ENCODE data around the gene ZFYVE9. TPM values are rescaled to one million over a fixed set of nuclear protein-coding genes. Genes with fewer than 3 reads are reported as not detected.

ZFYVE9 gene
- total RNA-seq, 4 donors from 2014 or later: 25.6 to 95.0 (median 48.3) TPM

- no peaks in the 10 kb centered on the region for H3K36me3 ChIP-seq
- DNase-seq: no peak
- no peak overlapping the region for H3K4me3 ChIP-seq
- TF ChIP-seq CTCF (IDR thresholded peaks at IDR 0.05): no peak
- no peak for TF ChIP-seq POLR2A (IDR thresholded peaks at IDR 0.05)
- H3K9me3 ChIP-seq: no peaks in the 10 kb centered on the region
- H3K4me1 ChIP-seq: no peaks in the 10 kb centered on the region
- no peaks in the 10 kb centered on the region for H3K27me3 ChIP-seq
- H3K27ac ChIP-seq: no peak overlapping the region
- intact Hi-C loops (cut with DNase I; ENCODE audit: low total_unique reads): no loop called here
These were observed 206.9 kb downstream of the ZFYVE9 start for GRCh38 chr1:52348704-52349300.

- intact Hi-C loops (cut with DNase I; ENCODE audit: low total_unique reads): no loop called here
- no peak overlapping the region for H3K27ac ChIP-seq
- TF ChIP-seq CTCF (IDR thresholded peaks at IDR 0.05) (no peak), POLR2A (IDR thresholded peaks at IDR 0.05) (no peak)
These were observed 210.8 kb downstream of the ZFYVE9 start for GRCh38 chr1:52352690-52353089.

GRCh38 chr1:52355436-52355835 is 213.5 kb downstream of the ZFYVE9 start:
- H3K27ac ChIP-seq: no peak overlapping the region
- H3K9me3 ChIP-seq: no peaks in the 10 kb centered on the region
- H3K27me3 ChIP-seq: no peaks in the 10 kb centered on the region
- DNase-seq: no peak
- H3K4me3 ChIP-seq: no peak overlapping the region
- H3K36me3 ChIP-seq: no peaks in the 10 kb centered on the region
- intact Hi-C loops (cut with DNase I; ENCODE audit: low total_unique reads): no loop called here
- no peak for TF ChIP-seq CTCF (IDR thresholded peaks at IDR 0.05)
- TF ChIP-seq POLR2A (IDR thresholded peaks at IDR 0.05): no peak
- H3K4me1 ChIP-seq: no peaks in the 10 kb centered on the region

More at GRCh38 chr1:52352690-52353089, 210.8 kb downstream of the ZFYVE9 start:
- Histone ChIP-seq H3K4me3 (no peak overlapping the region), H3K9me3 (no peaks in the 10 kb centered on the region), H3K4me1 (no peaks in the 10 kb centered on the region), H3K36me3 (no peaks in the 10 kb centered on the region), H3K27me3 (no peaks in the 10 kb centered on the region)
- no peak for DNase-seq

- intact Hi-C loops (cut with DNase I; ENCODE audit: low total_unique reads): no loop called here
- Histone ChIP-seq H3K4me1 (no peaks in the 10 kb centered on the region), H3K27ac (no peak overlapping the region), H3K9me3 (no peaks in the 10 kb centered on the region), H3K4me3 (no peak overlapping the region), H3K36me3 (no peaks in the 10 kb centered on the region), H3K27me3 (no peaks in the 10 kb centered on the region)
- DNase-seq: no peak
- TF ChIP-seq CTCF (IDR thresholded peaks at IDR 0.05) (no peak), POLR2A (IDR thresholded peaks at IDR 0.05) (no peak)
These were observed 214.1 kb downstream of the ZFYVE9 start for GRCh38 chr1:52355847-52356505.

- H3K4me1 ChIP-seq: no peaks in the 10 kb centered on the region
- H3K4me3 ChIP-seq: no peak overlapping the region
- H3K36me3 ChIP-seq: no peaks in the 10 kb centered on the region
- H3K9me3 ChIP-seq: no peaks in the 10 kb centered on the region
- TF ChIP-seq CTCF (IDR thresholded peaks at IDR 0.05): no peak
- no peak for TF ChIP-seq POLR2A (IDR thresholded peaks at IDR 0.05)
- no peaks in the 10 kb centered on the region for H3K27me3 ChIP-seq
- H3K27ac ChIP-seq: no peak overlapping the region
- intact Hi-C loops (cut with DNase I; ENCODE audit: low total_unique reads): no loop called here
- no peak for DNase-seq
These were observed 215.0 kb downstream of the ZFYVE9 start for GRCh38 chr1:52356818-52357355.
